ENCODE results near the gene POLE.

The POLE gene

GRCh38 chr12:132675757-132676432 lies 11.2 kb downstream of the POLE start:
- no peak for DNase-seq

DNA sequence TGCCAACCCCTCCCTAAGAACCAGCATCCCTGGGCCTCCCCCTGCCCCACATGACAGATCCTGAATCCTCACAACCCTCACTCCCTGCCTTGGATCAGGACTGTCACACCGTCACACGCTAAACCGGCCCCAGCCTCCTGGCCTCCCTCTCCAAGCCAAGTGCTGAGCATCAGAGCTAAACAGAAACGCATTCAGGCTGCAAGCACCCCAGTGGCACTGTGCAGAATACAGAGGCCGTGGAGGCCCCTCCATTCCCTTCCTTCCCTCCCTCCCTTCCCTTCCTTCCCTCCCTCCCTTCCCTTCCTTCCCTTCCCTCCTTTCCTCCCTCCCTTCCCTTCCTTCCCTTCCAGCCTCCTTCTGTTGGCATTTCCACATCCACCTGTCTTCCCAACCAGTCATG lies 12.6 kb downstream of the POLE start:
- no peak for DNase-seq

GRCh38 chr12:132673288-132674179 lies 13.6 kb downstream of the POLE start:
- no peak for DNase-seq

GRCh38 chr12:132672678-132673077 lies 14.5 kb downstream of the POLE start:
- DNase-seq = no peak

GRCh38 chr12:132672116-132672515 lies 15.0 kb downstream of the POLE start:
- no peak for DNase-seq

GRCh38 chr12:132669166-132669879 lies 17.8 kb downstream of the POLE start:
- DNase-seq = no peak

DNA sequence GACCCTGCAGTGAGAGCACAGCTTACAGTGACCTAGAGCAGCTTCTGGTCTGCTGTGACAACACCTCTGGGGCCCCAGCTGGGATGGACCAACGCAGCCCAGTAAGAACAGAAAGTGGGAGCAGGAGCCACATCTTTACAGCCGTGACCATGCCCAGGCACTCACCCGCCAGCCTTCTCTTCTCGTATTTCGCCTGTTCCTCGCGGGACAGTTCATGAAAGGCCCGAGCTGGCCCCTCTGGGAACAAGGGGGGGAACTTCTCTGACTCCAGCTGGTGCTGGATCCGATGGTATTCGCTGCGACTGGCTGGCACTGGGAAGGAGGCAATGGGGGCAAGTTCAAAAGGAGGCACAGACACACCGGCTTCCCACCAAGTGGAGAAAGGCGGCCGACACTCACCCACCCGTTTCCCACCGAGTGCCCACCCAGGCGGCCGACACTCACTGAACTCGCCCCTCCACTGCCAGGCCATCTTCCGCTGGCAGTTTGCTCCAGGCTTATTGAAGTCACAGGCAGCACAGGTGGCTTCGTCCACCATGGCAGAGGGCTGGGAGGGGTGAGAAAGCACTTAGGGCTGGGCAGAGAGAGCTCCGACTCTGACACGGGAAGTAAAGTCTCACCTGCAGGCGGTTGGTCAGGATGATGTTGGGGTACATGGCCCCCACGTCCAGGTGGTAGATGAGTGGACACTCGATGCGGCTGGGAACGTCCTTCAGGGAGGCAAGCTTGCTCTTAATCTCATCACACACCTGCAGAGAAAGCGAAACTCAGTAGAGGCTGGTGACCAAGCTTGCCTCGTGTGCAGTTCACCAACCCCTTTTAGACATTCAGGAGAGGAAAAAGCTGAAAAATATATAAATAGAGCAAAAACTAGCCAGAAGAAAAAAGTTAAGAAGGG lies 18.7 kb downstream of the POLE start:
- DNase-seq = no peak

DNA sequence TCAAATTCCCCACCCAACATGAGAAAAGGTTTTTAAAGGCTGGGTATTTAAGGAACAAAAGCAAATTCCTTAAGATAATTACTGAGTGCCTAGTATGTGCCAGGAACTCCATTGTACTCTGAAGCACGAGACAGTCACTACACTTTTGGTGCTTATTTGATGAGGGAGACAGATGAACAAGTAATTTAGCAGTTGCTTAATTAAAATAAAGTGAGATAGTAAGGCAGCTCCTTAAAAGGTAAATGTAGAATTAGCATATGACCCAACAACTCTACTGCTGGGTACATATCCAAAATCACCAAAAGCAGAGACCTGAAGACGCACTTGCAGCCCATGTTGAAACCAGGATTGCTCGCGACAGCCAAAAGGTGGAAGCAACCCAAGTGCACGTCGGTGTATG lies 21.3 kb downstream of the POLE start:
- no peak for DNase-seq

- DNase-seq = no peak
Observed at GRCh38 chr12:132665149-132665491, 22.0 kb downstream of the POLE start.

GRCh38 chr12:132664206-132665148 lies 22.7 kb downstream of the POLE start:
- no peak for DNase-seq

DNA sequence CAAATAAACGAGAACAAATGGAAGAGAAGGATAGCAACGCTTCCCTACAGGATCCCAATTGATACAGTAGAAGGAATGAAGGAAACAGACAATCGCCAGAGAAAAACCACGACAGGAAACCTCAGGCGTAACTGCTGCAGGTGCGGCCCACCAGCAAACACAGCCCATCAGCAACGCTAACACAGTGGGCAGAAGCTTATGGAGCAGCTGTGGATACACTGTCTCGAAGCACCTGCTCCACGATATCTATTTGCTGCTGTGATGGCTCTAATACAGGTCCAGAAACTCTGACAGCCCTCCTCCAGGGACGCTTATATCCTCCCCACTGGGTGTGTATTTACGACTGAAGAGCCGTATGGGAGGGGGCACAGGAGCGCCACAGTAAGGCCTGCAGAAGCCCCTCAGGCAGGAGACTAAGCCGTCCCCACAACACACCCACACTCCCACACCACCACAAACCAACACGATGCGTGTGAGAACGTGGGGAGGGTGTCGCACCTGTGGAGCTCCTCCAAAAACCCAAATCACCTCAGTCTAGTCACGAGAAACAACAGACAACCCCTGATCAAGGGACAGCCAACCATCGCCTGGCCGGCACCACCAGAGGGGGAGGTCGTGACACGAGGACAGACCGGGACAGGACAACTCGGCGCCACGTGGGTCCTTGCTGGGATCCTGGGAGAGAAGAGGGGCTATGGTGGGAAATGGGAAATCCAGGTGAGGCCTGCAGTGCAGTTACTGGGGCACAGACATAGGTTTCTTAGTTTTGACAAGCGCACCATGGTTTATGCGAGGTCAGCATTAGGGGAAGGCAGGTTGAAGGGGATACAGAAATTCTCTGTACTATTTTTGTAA lies 24.0 kb downstream of the POLE start:
- no peak for DNase-seq

GRCh38 chr12:132661972-132662371 lies 25.2 kb downstream of the POLE start:
- DNase-seq = no peak

- no peak for DNase-seq
Observed at GRCh38 chr12:132660996-132661395, 26.1 kb downstream of the POLE start.

DNA sequence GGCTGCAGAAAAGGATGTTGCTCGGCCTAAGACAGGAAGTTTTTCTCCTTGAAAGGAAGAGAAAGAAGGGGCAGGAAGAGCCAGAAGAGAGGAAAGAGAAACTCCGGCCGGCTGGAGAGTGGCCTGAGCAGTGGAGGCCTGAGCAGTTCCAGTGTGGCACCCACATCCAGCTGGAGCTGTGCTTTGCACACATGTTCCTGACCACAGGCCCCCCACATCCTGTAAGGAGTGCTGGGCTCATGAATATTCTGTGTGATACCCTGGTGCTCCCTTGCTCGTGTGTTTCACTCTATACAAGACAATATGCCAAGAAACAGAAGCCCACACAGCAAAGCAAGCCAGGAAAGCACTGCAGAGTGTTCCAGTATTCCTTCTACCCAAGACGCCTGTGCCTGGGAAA lies 27.1 kb downstream of the POLE start:
- DNase-seq = no peak

DNA sequence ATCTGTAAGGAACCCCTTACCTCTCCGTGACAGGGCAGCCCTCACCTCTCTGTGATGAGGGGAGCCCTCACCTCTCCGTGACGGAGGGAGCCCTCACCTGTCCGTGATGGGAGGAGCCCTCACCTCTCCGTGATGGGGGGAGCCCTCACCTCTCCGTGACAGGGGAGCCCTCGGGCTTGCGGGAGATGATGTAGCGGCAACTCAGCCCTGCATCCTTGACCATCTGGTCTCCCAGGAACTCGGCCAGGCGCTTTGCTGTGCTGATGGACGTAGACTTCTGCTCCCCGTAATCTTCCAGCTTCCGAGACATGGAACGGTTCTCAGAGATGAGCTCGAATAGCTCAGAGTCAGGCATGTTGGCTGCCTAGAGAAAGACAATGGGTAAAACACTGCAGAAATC lies 28.0 kb downstream of the POLE start:
- no peak for DNase-seq

GRCh38 chr12:132658149-132658894 lies 28.8 kb downstream of the POLE start:
- no peak for DNase-seq

DNA sequence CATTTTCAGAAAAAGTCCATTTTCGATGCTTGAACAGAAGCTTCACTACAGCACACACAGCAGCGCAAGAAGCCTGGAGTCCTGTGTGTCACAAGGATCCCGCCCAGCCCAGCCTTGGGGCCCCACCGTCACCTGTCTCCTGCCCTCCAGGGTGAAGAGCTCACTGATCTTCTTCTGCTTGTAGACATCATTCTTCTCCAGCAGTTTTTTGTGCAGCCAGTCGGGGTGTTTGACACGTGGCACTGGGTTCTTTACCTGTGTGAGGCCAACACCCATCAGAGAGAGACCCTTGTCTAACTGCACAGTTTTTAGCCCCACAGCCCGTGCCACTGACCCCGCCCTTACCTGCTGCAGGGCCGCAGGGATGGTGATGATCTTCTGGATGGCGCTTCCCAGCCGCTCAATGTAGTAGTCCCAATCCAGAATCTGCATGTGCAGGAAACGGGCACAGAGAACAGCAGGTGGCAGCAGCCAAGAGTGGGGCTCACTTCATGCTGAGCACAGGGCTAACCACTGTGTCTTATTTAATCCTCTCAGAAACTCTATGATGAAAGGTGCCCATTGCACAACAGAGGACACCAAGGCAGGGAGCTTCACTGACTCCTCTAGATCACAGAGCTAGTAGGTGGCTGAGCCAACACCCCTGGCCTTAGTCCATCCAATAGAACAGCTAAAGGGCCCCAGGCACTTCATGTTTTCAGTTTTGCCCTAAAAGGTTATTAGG lies 30.0 kb downstream of the POLE start:
- DNase-seq = no peak

DNA sequence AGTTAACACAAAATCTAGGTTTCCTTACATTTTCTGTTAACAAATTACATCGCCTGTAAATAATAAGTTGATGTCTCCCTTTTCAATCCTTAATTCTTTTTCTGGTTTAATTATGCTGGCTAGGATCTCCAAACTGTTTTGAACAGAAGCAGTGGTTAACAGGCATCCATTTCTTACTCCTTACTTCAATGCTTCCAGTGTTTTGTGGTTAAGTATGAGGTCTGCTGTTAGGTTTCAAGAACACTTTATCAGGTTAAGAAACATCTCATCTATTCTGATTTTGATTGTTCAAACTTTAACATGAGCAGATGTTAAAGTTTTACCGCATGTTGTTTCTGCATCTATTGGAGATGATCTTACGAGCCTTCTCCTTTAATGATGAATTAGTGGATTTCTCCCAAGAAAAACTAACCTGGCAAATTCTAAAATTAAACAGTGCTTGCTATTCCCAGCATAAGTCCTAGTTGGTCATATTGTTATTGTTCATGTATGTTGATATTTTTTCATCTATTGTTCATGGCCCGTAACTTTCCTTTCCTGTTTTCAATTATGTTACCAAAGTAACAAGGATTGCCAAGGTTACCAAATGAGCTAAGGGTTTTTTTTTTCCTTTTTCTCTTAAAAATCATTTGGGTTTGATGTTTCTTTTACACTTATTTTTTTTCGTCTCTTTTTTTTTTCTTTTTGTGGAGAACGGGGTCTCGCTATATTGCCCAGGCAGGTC lies 33.4 kb downstream of the POLE start:
- DNase-seq = no peak
